HEK293 (cell line): ENCODE measurements around the gene ACOT7.

Experiments used
- CTCF ChIA-PET: fragments of 350-600 bp; formaldehyde crosslinking; extraction: SDS; loops from one replicate; lab custom pipeline; 2021; ENCODE audit warnings: antibody characterized with exemption; lab: Yijun Ruan, JAX
- POLR2A ChIA-PET: fragments of 300-600 bp; formaldehyde crosslinking; extraction: SDS; loops from one replicate; lab custom pipeline; 2020; ENCODE audit warnings: antibody characterized with exemption, inconsistent platforms; lab: Yijun Ruan, JAX
- H3K27ac ChIP-seq: fragments of 200-500 bp; sonication (Bioruptor generic); 2 replicates; pipeline ENCODE4 v1.5.1; 2014; ENCODE audit warnings: low read depth, low read length, control low read depth, inconsistent platforms; ENCODE audit errors: extremely low read depth
- H3K36me3 ChIP-seq, 2 experiments: fragments of 200-500 bp in 1 of 2; sonication (Bioruptor generic) in 1 of 2; 1 replicate in 1 of 2; 2 replicates in 1 of 2; pipeline ENCODE4 v1.5.1; 2014 to 2017; ENCODE audit warnings: inconsistent platforms in 2 of 2, low read length in 2 of 2; ENCODE audit not compliant: control insufficient read depth in 2 of 2, insufficient read depth in 1 of 2
- H3K4me1 ChIP-seq: fragments of 200-500 bp; sonication (Bioruptor generic); 2 replicates; pipeline ENCODE4 v1.5.1; 2014; ENCODE audit warnings: mild to moderate bottlenecking, low read length, inconsistent platforms; ENCODE audit not compliant: control insufficient read depth, insufficient read depth
- H3K4me3 ChIP-seq: 2 replicates; pipeline ENCODE4 v1.5.1; 2011; ENCODE audit warnings: low read depth, mild to moderate bottlenecking, control low read depth, low read length, moderate library complexity
- H3K9me3 ChIP-seq: fragments of 200-500 bp; sonication (Bioruptor generic); 2 replicates; pipeline ENCODE4 v1.5.1; 2014; ENCODE audit warnings: low read depth, low read length, inconsistent platforms; ENCODE audit not compliant: control insufficient read depth, insufficient read depth
- BCL6B ChIP-seq: fragments of 450-650 bp; formaldehyde crosslinking; IDR thresholded peaks from 2 replicates; pipeline ENCODE4 v1.5.1; 2017; ENCODE audit warnings: missing biosample characterization, missing genetic modification characterization
- CTCF ChIP-seq: fragments of 450-650 bp; formaldehyde crosslinking; IDR thresholded peaks from 2 replicates; pipeline ENCODE4 v1.5.1; 2016; ENCODE audit warnings: missing biosample characterization, missing genetic modification characterization
- EGR2 ChIP-seq: fragments of 450-650 bp; formaldehyde crosslinking; IDR thresholded peaks from 2 replicates; pipeline ENCODE4 v1.5.1; 2016; ENCODE audit warnings: low read depth, missing biosample characterization, missing genetic modification characterization
- OVOL3 ChIP-seq: fragments of 450-650 bp; formaldehyde crosslinking; IDR thresholded peaks from 2 replicates; pipeline ENCODE4 v1.5.1; 2016; ENCODE audit warnings: missing biosample characterization, missing genetic modification characterization
- ZBTB10 ChIP-seq: fragments of 450-650 bp; formaldehyde crosslinking; IDR thresholded peaks from 2 replicates; pipeline ENCODE4 v1.5.1; 2016; ENCODE audit warnings: missing biosample characterization, missing genetic modification characterization
- ZBTB17 ChIP-seq: fragments of 450-650 bp; formaldehyde crosslinking; IDR thresholded peaks from 2 replicates; pipeline ENCODE4 v1.5.1; 2016; ENCODE audit warnings: missing biosample characterization, missing genetic modification characterization
- ZNF16 ChIP-seq: fragments of 450-650 bp; formaldehyde crosslinking; IDR thresholded peaks from 2 replicates; pipeline ENCODE4 v1.5.1; 2016; ENCODE audit warnings: low read depth, missing biosample characterization, missing genetic modification characterization
- ZNF341 ChIP-seq: fragments of 450-650 bp; formaldehyde crosslinking; IDR thresholded peaks from 2 replicates; pipeline ENCODE4; 2016; ENCODE audit warnings: low read depth, missing biosample characterization, missing genetic modification characterization
- ZNF449 ChIP-seq: fragments of 450-650 bp; formaldehyde crosslinking; IDR thresholded peaks from 2 replicates; pipeline ENCODE4 v1.5.1; 2017; ENCODE audit warnings: missing biosample characterization, mild to moderate bottlenecking, missing genetic modification characterization, moderate library complexity
- ZNF558 ChIP-seq: fragments of 450-650 bp; formaldehyde crosslinking; IDR thresholded peaks from 2 replicates; pipeline ENCODE4 v1.5.1; 2016; ENCODE audit warnings: missing biosample characterization, missing genetic modification characterization
- ZNF639 ChIP-seq: fragments of 450-650 bp; formaldehyde crosslinking; IDR thresholded peaks from 2 replicates; pipeline ENCODE4 v1.5.1; 2016; ENCODE audit warnings: missing biosample characterization, missing genetic modification characterization

The ACOT7 gene

GRCh38 chr1:6241107-6241886 is 152.3 kb downstream of the ACOT7 start (continued):
- no peak for TF ChIP-seq ZBTB17 (tag by site-specific recombination)
- no peak for TF ChIP-seq ZNF16
- TF ChIP-seq ZNF639, result no peak
- TF ChIP-seq ZNF449, result no peak
- no peak for TF ChIP-seq BCL6B (tag by site-specific recombination)
- TF ChIP-seq OVOL3 (tag by site-specific recombination), result no peak
- no peak for TF ChIP-seq ZNF558 (tag by site-specific recombination)
- no peak for TF ChIP-seq EGR2 (tag by site-specific recombination)

- Histone ChIP-seq H3K9me3 (no peaks in the 10 kb centered on the region), H3K4me3 (no peak overlapping the region), H3K27ac (no peak overlapping the region), H3K4me1 (no peaks in the 10 kb centered on the region; the same call in 1 of the 2 replicates), H3K36me3 (no peaks in the 10 kb centered on the region)
- ChIA-PET CTCF (interaction anchor here (0.6 to 2.8 kb wide), 3 partner anchors 103 to 176 kb away, joined by 3 to 14 read pairs (median 6); no protein-coding TSS in a partner anchor), POLR2A (no interaction called here)
- TF ChIP-seq ZNF341 (tag by site-specific recombination) (no peak), ZBTB10 (tag by site-specific recombination) (no peak), CTCF (tag by site-specific recombination) (no peak)
These were observed 153.4 kb downstream of the ACOT7 start for GRCh38 chr1:6239950-6240768.
